ENCODE measurements around the gene PPP3R2.

GRCh38 chr9:101618698-101619097, 23.9 kb upstream of the PPP3R2 start:
- no peak for TF ChIP-seq CTCF (IDR thresholded peaks at IDR 0.05; ENCODE audit: low read length)
- no peak for TF ChIP-seq EZH2 (IDR thresholded peaks at IDR 0.05; ENCODE audit: borderline replicate concordance, low read length)
